ENCODE data around the gene ATXN7.

The ATXN7 gene

DNA sequence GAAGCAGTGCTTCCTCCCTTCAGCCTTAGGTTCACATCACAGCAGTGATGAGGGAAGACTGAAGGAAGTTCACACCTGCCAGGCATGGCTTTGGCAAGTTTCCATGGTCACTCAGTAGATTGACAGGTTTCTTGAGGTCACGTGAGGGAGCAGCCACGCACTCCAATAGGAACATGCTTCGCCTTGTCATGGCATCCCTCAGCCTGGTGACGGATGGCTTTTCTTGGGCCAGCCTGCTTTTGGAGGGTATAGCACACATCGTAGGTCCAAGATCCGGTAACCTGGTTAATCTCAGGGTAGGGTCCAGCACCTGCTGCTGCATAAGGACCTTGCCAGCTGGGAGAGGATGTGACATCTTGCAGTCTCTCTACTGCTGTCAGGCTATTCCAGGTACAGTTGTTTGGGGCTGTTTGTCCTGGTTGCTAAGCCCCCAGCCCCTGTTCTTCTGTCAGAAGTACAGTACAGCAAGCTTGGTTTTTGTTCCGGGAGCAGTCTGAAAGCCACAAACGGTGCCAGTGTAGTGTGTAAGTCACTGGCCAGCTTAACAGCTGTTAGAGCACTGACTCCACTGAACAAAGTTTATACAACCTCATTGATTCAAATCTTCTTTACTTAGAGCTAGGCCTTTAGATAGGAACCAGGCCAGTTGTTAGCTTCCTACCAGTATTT is 117.3 kb downstream of the ATXN7 start:
- in situ Hi-C loops (cut with MboI; ENCODE audit: low sequenced_read_pairs), result no loop called here

DNA sequence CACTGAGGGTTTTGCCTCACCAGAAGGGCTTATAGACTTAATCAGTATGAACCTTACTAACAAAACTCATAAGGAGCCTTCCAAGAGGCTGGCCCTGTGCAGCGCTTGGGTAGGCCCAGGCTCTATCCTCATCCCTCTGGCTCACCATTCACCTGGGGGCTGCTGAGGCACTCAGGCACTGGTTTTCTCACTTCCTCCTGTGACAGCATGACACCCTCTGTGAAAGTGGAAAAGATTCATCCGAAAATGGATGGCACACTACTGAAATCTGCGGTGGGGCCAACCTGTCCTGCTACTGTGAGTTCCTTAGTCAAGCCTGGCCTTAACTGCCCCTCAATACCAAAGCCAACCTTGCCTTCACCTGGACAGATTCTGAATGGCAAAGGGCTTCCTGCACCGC is 118.3 kb downstream of the ATXN7 start:
- in situ Hi-C loops (cut with MboI; ENCODE audit: low sequenced_read_pairs), result no loop called here

DNA sequence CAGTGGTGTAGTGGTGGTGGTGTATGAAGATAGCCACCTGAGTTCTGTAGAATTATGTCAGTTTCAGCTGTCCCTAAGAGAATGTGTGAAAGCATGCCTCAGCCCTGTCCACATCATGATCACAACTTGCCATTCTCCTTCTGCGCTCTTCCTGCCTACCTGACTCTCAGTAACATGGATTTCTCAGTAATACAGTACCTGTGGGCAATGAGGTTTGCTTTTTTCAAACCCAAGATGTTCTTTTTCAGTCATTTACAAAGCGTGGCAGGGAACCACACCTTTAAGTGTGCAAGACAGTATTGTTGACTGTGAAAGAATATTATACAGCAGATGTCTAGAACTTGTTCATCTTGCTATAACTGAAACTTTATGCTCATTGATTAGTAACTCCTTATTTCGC is 120.7 kb downstream of the ATXN7 start:
- in situ Hi-C loops (cut with MboI; ENCODE audit: low sequenced_read_pairs), result no loop called here

DNA sequence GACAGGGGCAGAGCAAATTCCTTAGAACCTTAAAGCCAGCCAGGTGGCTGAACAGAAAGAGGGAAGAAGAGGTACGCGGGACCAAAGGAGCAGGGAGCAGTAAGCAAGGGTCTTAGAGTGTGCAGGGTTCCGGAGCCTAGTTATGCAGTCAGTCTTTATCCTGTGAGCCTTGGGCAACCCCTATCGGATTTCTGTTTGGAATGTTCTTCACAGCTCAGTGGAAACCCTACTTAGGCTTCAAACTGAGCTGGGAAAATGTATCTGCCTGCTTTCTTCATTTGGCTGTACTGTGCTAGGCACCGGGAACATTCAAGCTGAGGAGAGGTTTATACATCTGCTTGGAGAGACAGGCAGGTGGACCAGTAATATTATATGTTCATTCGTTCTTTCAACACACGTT is 122.5 kb downstream of the ATXN7 start:
- in situ Hi-C loops (cut with MboI; ENCODE audit: low sequenced_read_pairs), result no loop called here

DNA sequence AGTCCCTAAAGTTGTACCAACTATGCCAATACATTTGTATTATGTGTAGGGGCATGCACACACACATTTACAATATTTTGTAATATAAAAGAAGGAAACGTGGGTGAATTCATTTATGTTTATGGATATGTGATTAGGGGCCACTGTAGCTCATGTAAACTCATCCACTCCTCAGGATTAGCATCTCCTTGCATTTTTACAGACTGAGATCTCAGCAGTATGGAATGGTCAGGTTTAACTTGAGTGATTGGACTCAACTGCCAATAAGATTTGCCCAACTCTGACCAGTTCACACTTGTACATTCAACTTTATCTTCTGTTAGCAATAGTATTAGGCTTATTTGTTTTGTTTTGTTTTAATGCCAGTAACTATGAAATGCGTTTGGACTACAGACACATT is 123.2 kb downstream of the ATXN7 start:
- in situ Hi-C loops (cut with MboI; ENCODE audit: low sequenced_read_pairs), result no loop called here

DNA sequence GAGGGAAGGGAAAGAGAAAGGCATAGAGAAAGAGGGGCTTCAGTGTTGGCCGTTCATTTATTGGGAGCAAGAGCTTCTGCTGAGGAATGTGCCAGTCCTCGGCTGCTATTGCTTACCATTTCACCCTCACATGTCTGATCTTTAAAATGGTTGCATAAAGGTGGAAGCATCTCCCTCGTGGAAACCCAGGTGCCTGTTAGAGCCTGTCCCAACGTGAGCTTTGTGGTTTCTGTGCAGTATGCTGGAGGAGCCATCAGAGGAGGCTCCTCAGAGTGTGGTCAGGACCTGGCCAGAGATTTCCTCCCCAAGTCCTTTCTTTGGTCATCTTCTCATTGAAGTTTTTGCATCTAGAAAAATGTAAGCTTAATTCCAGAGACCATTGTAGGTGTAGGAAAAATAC is 125.3 kb downstream of the ATXN7 start:
- in situ Hi-C loops (cut with MboI; ENCODE audit: low sequenced_read_pairs), result no loop called here

DNA sequence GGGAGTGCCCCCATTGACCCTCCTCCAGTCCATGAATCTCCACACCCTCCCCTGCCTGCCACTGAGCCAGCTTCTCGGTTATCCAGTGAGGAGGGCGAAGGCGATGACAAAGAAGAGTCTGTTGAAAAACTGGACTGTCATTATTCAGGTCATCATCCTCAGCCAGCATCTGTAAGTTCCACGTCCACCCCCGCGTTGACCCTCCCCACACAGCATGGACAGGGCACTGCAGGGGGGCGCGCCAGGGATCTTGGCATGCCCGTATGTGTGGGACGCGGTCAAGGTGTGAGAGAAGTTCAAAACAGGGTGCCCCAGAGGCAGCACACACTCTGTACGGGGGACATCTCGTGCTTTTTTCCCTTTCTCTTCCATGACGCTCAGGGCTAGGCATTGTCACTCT is 126.5 kb downstream of the ATXN7 start:
- in situ Hi-C loops (cut with MboI; ENCODE audit: low sequenced_read_pairs), result no loop called here

DNA sequence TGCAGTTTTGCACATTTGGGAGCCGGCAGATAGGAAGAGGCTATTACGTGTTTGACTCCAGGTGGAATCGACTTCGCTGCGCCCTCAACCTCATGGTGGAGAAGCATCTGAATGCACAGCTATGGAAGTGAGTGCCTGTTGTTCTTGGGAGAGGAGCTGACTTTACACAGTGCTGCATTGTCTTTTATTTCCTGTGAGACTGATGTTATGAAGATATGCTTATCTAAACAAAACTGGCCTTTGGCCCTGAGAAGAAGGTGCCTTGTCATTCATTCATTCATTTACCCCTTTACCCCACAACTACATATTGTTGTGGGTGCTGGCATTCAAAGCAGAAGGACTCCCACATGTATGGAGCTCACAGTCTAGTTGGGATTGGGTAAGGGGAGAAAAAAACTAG is 127.1 kb downstream of the ATXN7 start:
- in situ Hi-C loops (cut with MboI; ENCODE audit: low sequenced_read_pairs), result no loop called here

DNA sequence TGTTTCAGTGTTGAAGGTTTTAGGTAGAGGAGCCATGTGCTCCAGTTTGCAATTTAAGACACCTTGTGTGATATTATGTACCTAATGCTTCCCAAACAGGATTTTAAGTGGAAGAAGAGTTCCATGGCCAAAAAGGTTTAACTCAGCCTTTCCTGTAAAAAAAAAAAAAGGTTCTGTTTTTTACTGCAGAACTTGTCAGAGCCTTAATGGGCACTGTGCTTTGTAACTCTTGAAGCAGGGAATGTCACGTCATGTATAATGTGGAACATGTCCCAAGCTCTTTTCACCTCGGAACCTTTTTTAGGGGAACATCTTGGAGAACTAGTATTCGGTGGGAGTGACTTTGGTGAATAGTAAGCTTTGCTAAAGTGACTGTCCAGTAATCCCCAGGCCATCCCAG is 128.0 kb downstream of the ATXN7 start:
- in situ Hi-C loops (cut with MboI; ENCODE audit: low sequenced_read_pairs), result no loop called here

DNA sequence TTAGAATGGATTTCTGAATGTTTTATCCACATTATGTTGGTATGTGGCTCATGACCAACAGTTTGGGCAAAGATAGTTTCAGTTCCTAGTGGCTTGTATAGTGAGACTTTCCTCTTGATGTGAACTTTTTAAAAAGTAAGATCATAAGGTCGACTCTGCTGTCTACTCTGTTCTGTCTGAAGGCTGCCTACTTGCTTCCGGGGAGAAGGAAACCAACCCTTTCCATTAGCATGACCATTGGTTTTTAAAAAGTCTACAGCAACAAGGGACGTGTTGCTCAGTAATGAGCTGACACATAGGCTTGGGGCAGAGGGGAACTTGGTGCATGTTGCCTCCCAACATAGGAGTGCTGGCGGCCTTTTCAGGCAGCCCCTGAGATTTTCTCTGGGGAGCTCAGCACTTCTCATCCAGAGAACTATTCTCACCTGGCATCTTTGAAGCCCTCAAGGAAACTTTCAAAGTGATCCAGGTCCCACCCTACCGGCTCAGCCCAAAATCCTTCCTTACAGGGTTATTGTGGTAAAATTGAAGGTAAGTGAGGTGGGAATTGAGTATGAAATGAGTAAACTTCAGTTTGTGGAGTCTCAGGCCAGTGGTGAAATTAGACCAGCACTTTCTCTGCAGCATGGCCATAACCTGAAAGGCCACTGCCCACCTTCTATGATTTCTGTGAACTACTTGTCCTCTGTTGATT is 129.0 kb downstream of the ATXN7 start:
- in situ Hi-C loops (cut with MboI; ENCODE audit: low sequenced_read_pairs), result no loop called here

DNA sequence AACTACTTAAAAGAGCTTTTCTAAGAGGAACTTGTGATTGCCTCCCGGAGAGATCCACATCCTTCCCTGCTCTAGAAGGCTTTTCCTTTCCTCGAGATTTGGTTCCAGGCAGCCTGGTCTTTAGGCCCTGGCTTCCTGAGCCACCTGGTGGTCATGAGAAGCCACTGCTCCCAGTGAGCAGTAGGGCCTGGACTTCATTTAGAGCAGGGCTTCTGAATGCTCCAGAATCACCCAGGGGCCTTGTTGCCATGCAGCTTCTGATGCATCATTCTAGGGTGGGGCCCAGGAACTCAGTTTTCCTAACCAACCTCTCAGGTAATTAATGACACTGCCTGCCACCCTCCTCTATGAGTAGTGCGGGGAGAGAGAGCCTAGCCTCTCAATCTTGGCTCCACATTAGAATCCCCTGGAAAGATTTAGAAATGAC is 130.0 kb downstream of the ATXN7 start:
- in situ Hi-C loops (cut with MboI; ENCODE audit: low sequenced_read_pairs), result no loop called here

DNA sequence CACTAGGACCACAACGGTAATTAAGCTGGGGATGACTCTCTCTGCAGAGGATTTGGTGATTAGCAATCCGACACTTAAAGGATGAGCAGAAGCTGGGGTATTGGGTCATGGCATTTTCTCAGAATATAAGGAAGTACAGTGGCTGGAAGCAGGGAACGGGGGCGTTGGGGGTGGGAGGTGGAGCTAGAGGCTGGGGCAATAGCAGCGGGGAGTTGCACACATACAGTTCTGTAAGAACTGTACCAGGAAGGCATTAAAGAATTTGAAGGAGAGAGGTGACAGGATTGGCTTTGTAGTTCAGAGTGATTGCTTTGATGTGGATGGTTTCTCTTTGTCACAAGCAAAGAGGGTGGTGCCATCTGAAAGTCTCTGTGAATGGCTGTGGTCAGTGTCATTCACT is 131.4 kb downstream of the ATXN7 start:
- in situ Hi-C loops (cut with MboI; ENCODE audit: low sequenced_read_pairs), result no loop called here

DNA sequence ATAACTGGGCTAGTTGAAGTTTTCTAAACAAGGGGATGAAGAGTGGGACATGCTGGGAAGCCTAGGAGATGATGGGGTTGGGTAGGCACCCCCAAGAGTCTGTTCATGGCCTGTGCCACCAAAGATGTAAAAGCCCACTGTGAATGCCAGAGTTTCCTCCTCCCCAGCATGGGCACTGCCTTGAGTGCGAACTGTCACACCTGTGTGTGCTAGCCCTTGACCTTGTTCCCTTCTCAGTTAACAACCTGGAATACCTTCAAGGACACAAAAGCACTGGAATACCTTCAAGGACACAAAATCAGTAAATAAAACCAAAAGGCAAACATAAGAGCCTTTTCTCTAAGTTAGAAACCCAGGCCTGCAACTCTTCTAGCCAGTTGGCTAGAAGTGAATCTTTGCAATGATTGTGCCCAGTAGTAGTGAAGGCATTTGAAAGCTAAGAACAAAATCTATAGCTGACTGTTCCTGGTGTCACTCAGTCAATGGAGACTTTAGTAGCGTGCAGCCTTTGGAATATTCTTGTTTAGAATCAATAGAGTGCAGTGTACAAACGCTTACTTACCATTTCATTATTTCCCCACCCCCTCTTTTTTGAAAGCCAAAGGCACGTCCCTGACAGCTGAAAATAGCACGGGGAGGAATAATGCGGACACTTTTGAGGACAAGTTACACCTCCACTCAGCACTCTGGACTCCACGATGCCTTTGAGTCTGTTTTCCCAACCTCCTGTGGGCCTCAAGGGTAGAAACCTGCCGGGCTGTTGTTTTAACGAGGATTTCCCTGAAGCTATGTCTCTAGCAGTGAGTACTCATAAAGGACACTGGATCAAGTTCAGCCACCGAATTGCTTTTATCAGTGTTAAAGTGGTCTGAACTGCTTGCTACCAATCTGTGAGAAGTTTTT is 135.4 kb downstream of the ATXN7 start:
- in situ Hi-C loops (cut with MboI; ENCODE audit: low sequenced_read_pairs), result no loop called here

DNA sequence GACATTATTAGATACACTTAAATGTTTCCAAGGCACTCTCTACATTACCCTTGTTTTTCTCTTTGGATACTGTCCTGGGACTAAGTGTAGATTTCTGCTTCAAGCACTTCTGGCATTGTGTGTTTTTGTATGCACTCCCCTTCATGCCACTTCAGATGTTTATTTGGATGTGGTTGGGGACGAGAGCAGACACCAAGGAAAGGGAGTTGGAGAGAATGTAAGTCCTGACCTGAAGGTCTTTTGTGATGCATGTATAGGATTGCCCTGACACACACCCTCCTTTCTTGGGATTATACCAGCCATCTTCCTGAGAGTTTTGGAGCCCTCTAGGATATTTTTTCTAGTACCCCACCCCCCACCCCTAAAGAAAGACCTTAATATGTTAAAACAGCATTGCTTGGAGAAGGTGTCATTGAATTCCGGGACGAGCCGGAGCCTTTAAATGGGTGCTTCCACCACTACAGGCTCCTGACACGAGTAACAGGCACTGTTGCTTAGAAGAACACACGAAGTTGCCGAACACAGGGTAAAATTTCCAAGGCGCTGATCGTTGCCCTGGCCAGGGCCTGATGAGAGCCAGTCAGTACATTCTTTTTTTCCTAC is 136.9 kb downstream of the ATXN7 start:
- in situ Hi-C loops (cut with MboI; ENCODE audit: low sequenced_read_pairs), result no loop called here

DNA sequence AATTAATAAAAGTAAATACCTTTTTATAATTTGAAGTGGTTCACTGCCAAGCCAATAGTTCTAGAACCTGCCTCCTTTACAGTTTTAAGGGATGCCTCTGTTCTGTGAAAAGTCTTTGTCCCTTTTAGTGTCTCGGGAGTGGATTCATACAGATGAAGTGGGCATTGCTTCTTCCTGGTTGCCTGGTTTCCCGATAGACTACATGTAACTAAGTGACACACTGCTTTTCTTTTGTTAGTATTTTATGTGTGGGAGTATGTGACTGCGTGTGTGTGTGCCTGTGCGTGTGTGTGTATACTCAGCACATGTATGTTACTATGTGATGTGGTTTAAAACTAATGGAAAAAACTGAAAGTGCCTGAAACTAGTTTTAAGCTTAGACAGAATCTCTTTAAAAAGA is 138.6 kb downstream of the ATXN7 start:
- in situ Hi-C loops (cut with MboI; ENCODE audit: low sequenced_read_pairs), result no loop called here

DNA sequence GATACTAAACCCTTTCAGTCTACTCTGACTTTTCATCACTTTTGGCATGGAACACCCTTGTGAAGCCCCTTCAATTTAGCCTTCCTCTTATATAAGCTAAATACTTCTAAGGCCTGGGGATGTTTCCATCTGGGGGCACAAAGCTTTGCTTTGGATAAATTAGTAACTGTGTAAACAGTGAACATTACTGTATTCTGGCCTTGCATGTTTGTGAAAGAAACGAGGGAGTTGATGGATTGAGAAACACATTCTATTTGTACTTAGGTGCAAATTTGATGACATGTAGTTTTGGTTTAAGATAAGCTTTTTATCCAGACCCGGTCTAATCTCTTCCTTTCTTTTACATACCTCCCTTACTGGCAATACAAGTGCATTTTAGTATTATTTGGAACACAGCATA is 139.9 kb downstream of the ATXN7 start:
- in situ Hi-C loops (cut with MboI; ENCODE audit: low sequenced_read_pairs), result no loop called here

DNA sequence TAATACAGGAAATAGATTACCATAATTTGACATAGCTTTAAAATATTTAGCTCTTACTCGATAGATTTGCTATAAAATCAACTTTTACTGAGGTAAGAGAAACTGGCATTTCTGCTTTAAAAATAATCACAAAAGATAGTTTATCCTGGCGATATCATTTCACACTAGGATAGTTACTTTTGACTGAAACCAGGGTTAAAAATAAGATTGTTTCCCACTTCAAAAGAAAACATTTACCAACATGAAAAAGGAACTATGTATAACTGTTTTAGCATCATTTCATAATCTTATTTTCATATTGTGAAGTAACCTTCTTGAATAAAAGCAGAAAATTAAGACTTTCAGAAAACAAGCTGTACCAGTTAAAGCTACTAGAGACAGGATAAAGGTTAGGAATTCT is 144.3 kb downstream of the ATXN7 start:
- in situ Hi-C loops (cut with MboI; ENCODE audit: low sequenced_read_pairs), result no loop called here

DNA sequence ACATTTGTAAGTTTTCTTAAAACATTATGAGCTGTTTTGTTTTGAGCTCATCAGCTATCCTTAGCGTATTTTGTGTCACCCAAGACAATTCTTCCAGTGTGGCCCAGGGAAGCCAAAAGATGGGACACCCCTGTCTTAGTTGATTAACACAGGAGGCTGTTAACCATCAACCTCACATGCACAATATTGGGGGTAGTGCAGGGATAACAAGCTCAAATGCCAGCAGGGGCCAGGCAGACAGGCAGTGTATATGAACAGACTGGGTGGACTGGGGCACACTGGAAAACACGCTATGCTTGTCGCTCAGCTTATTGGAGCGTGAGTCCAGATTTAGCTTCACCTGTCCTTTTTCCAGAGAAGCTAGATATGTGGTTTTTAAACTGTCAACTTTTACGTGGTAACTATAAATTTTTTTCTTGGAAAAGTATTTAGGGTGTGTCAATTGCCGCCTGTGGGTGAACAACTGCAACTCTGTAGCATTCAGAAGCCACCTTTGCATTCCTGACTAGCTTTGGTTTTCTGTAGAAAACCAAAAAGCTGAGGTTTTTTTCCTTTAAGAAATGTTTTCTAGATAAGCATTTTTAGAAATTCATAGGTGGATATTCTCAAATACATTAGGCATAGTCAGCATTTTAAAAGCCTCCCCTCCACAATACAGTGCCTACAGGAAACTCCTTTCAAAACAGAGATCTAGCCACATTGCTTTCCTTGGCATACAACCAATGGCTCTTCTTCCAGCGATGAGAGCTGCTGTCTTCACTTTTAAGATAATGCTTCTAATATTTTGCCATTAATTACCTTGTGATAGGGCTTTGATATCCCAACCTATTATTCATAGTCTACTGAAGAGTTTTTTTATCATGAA is 145.1 kb downstream of the ATXN7 start:
- in situ Hi-C loops (cut with MboI; ENCODE audit: low sequenced_read_pairs), result no loop called here

DNA sequence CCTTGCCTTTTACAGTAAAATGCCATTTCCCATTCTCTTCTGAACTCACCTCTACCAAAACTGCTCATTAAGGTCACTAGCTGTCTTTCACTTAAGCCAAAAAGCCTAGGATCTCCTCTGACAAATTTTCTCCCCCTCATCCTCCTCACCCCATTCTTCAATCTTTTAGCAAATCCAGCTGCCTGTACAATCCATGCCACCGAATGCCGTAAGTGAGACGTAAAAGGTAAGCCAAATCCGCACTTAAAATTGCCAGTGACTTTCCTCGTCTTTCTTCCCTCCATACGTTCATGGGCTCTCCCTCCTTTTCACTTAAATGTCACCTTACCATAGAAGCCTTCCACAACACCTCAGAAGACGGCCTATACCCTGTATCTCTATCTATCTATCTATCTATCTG is 145.9 kb downstream of the ATXN7 start:
- in situ Hi-C loops (cut with MboI; ENCODE audit: low sequenced_read_pairs), result no loop called here

DNA sequence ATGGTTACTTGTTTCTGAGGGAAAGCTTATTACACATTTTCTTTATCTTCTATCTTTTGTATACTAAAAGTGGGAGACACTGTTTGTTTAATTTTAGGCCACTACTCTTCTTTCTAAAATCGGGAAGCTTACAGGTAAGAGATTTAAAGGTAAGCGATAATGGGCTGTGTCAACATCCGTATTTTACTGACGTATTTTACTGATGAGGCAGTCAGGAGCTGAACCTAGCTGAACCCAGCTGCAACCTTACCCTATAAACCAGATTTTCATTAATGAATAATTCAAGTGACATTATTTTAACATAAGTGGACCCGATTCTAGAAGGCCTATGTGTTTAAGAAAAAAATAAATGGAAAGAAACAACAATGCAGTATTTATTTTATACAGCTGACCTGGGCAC is 146.5 kb downstream of the ATXN7 start:
- in situ Hi-C loops (cut with MboI; ENCODE audit: low sequenced_read_pairs), result no loop called here

DNA sequence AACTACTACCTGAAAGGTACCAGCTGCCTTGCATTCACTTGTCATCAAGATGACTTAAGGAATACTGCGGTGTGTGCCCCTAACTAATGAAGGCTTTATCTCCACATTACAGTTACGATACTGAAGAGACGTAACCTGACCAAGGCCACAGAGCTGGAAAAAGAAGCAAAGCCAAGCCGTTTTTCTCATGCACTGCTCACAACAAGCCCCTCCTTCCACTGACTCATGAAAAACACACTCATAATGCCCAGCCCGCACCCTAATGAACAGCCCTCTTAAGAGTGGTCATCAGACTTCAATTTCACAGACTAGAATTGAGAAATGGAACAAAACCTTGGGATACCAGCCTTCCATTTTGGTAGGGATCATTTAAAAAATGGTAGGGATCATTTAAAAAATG is 148.0 kb downstream of the ATXN7 start:
- in situ Hi-C loops (cut with MboI; ENCODE audit: low sequenced_read_pairs), result no loop called here

Measured in HL-60/S4 (cell line).